GM23338 (cell line): ENCODE measurements around the gene NEU4. TPM values are rescaled to one million over a fixed set of nuclear protein-coding genes. Genes with fewer than 3 reads are reported as not detected.

Source experiments
- ATAC-seq: fragments of 200-7000 bp; cut with Tn5 transposase; 3 replicates; pipeline ENCODE4 v1.9.1; 2020
- DNase-seq: peaks from one replicate; pipeline ENCODE4 v3.0.0-alpha.2; 2015; ENCODE audit warnings: low spot score
- H2AFZ ChIP-seq: fragments of 200-600 bp; sonication (generic); 2 replicates; pipeline ENCODE4 v1.8.0; 2016; ENCODE audit warnings: antibody characterized with exemption, mild to moderate bottlenecking, moderate library complexity
- H3F3A ChIP-seq: fragments of 200-600 bp; sonication (generic); replicated peaks from 2 replicates; pipeline ENCODE4 v1.8.0; 2017; ENCODE audit warnings: antibody characterized with exemption, mixed run types, low read depth
- H3K27ac ChIP-seq: fragments of 200-600 bp; sonication (generic); 2 replicates; pipeline ENCODE4 v1.6.1; 2016; ENCODE audit warnings: low read depth
- H3K27me3 ChIP-seq: fragments of 200-600 bp; sonication (generic); 2 replicates; pipeline ENCODE4 v1.8.0; 2016; ENCODE audit warnings: mild to moderate bottlenecking, mixed run types, moderate library complexity; ENCODE audit not compliant: insufficient read depth
- H3K36me3 ChIP-seq: fragments of 200-600 bp; sonication (generic); 2 replicates; pipeline ENCODE4 v1.8.0; 2016; ENCODE audit warnings: mild to moderate bottlenecking; ENCODE audit not compliant: insufficient read depth
- H3K4me1 ChIP-seq: fragments of 200-600 bp; sonication (generic); 2 replicates; pipeline ENCODE4 v1.8.0; 2016; ENCODE audit warnings: mild to moderate bottlenecking, moderate library complexity; ENCODE audit not compliant: insufficient read depth
- H3K4me2 ChIP-seq: fragments of 200-600 bp; sonication (generic); 2 replicates; pipeline ENCODE4 v1.7.1; 2017; ENCODE audit warnings: mixed run types
- H3K4me3 ChIP-seq: fragments of 200-600 bp; sonication (generic); 2 replicates; pipeline ENCODE4 v1.6.1; 2016; ENCODE audit warnings: mixed run types
- H3K79me2 ChIP-seq: fragments of 200-600 bp; sonication (generic); replicated peaks from 2 replicates; pipeline ENCODE4 v1.8.0; 2017; ENCODE audit warnings: mild to moderate bottlenecking; ENCODE audit not compliant: insufficient read depth
- H3K9me2 ChIP-seq: fragments of 200-600 bp; sonication (generic); 2 replicates; pipeline ENCODE4 v1.8.0; 2017; ENCODE audit not compliant: insufficient read depth
- H4K20me1 ChIP-seq: fragments of 200-600 bp; sonication (generic); replicated peaks from 2 replicates; pipeline ENCODE4 v1.8.0; 2017; ENCODE audit warnings: mild to moderate bottlenecking; ENCODE audit not compliant: insufficient read depth
- H3K27ac Mint-ChIP-seq: 2 replicates; pipeline ENCODE4 v1.8.0; 2020; ENCODE audit warnings: inconsistent platforms, mild to moderate bottlenecking, moderate library complexity, mixed read lengths
- H3K27me3 Mint-ChIP-seq: 3 replicates; pipeline ENCODE4 v1.8.0; 2022; ENCODE audit warnings: low read depth, mild to moderate bottlenecking, moderate library complexity, mixed read lengths, inconsistent platforms; ENCODE audit not compliant: insufficient read depth, poor library complexity
- H3K36me3 Mint-ChIP-seq: 3 replicates; pipeline ENCODE4 v1.8.0; 2021; ENCODE audit warnings: low read depth, mild to moderate bottlenecking, inconsistent platforms, moderate library complexity, mixed read lengths
- H3K4me1 Mint-ChIP-seq: 3 replicates; pipeline ENCODE4 v1.8.0; 2020; ENCODE audit warnings: mild to moderate bottlenecking, inconsistent platforms, mixed read lengths
- H3K4me3 Mint-ChIP-seq: 3 replicates; pipeline ENCODE4 v1.8.0; 2021; ENCODE audit warnings: moderate library complexity, mild to moderate bottlenecking, inconsistent platforms, mixed read lengths
- H3K9me3 Mint-ChIP-seq: 3 replicates; pipeline ENCODE4 v1.8.0; 2020; ENCODE audit warnings: moderate library complexity, mild to moderate bottlenecking, inconsistent platforms, mixed read lengths
- CREB1 ChIP-seq: fragments of 250-450 bp; sonication (Bioruptor Pico); IDR thresholded peaks from 2 replicates; pipeline ENCODE4 v1.5.0; 2020; ENCODE audit warnings: low read depth, mild to moderate bottlenecking, moderate library complexity
- EZH2 ChIP-seq: fragments of 200-600 bp; sonication (generic); IDR thresholded peaks from one replicate; pipeline ENCODE4 v1.8.0; 2017; ENCODE audit warnings: antibody characterized with exemption, mild to moderate bottlenecking, low read depth; ENCODE audit not compliant: unreplicated experiment
- EZH2phosphoT487 ChIP-seq: fragments of 200-600 bp; sonication (generic); IDR thresholded peaks from one replicate; pipeline ENCODE4 v1.8.1; 2018; ENCODE audit warnings: antibody characterized with exemption; ENCODE audit not compliant: unreplicated experiment
- JUNB ChIP-seq: IDR thresholded peaks from one replicate; pipeline ENCODE4 v1.6.1; 2016; ENCODE audit warnings: antibody characterized with exemption; ENCODE audit not compliant: unreplicated experiment
- NANOG ChIP-seq: IDR thresholded peaks from 2 replicates; pipeline ENCODE4 v1.6.1; 2016; ENCODE audit warnings: antibody characterized with exemption, borderline replicate concordance
- POLR2AphosphoS5 ChIP-seq: IDR thresholded peaks from 2 replicates; pipeline ENCODE4 v1.6.1; 2016; ENCODE audit warnings: antibody characterized with exemption, low read depth
- STAT1 ChIP-seq: IDR thresholded peaks from one replicate; pipeline ENCODE4 v1.6.1; 2016; ENCODE audit warnings: antibody characterized with exemption; ENCODE audit not compliant: unreplicated experiment
- ZNF114 ChIP-seq: fragments of 250-450 bp; sonication (Bioruptor Pico); IDR thresholded peaks from 2 replicates; pipeline ENCODE4 v1.5.0; 2020; ENCODE audit warnings: mild to moderate bottlenecking, moderate library complexity
- ZNF331 ChIP-seq: fragments of 250-450 bp; sonication (Bioruptor Pico); IDR thresholded peaks from 2 replicates; pipeline ENCODE4 v1.5.0; 2020; ENCODE audit warnings: low read depth, mild to moderate bottlenecking, moderate library complexity
- polyA plus RNA-seq: library from polyadenylated mRNA; unstranded; fragments of >200 nt; fragmentation: Nextera tagmentation; extraction: Ambion mirVana; gene quantifications from 2 replicates; pipeline ENCODE4 v1.2.1, GENCODE V29; 2016
- total RNA-seq: library from RNA; depleted of rRNA; stranded (reverse); fragments of >200 nt; shearing (Covaris generic); gene quantifications from 2 replicates; pipeline ENCODE4 v1.2.3, GENCODE V29; 2014
- TF ChIP-seq, protein P1 (sequence below): IDR thresholded peaks from 2 replicates; pipeline ENCODE4 v1.6.1; 2016; ENCODE audit warnings: antibody characterized with exemption
- TF ChIP-seq, protein P2 (sequence below): fragments of 250-450 bp; sonication (Bioruptor Pico); IDR thresholded peaks from 2 replicates; pipeline ENCODE4 v1.5.0; 2020; ENCODE audit warnings: mild to moderate bottlenecking, moderate library complexity
- TF ChIP-seq, protein P3 (sequence below), 2 experiments: fragments of 200-600 bp in 1 of 2; sonication (generic) in 1 of 2; conservative IDR thresholded peaks; 2 replicates each; pipeline versions ENCODE4 v1.5.1 to v1.6.1; 2016 to 2017; ENCODE audit warnings: antibody characterized with exemption in 2 of 2, low read depth in 2 of 2, mild to moderate bottlenecking in 2 of 2, moderate library complexity in 1 of 2
- TF ChIP-seq, protein P4 (sequence below): IDR thresholded peaks from one replicate; pipeline ENCODE4 v1.6.1; 2018; ENCODE audit warnings: antibody characterized with exemption; ENCODE audit not compliant: unreplicated experiment

Gene NEU4
- total and polyA plus RNA-seq, 2 experiments from 2014 or later = 0.29 to 1.2 TPM

DNA sequence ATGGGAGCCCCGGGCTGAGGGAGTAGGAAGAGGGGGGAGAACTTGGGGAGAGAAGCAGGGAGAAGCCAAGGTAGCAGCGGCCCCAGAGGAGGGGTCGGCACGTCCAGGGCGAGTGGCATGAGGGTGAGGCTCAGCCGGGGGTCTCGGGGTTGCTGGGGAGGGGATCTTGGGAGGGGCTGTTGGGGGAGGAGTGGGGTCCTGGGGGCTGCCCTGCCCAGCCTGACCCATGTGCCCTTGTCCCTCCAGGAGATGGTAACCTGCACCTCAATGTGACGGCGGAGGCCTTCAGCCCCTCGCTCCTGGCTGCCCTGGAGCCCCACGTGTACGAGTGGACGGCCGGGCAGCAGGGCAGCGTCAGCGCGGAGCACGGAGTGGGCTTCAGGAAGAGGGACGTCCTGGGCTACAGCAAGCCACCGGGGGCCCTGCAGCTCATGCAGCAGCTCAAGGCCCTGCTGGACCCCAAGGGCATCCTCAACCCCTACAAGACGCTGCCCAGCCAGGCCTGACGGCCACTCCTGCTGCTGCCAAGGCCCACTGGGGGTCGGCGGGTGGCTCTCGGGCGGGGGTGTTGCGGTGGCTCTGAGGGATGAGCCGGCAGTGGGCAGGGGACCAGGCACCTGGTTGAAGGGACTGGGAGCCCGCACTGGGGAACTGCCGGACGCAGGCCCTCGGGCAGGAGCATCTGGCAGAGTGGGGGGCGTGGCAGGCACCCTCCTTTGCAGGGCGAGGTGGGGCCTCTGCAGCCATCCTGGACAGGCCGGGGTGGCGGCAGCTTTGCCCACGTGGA lies 41.3 kb upstream of the NEU4 start:
- H3K4me3 Mint-ChIP-seq = no peak overlapping the region
- Histone ChIP-seq H3K4me1 (no peaks in the 10 kb centered on the region), H3K36me3 (no peaks in the 10 kb centered on the region), H3F3A (no peaks in the 10 kb centered on the region), H3K79me2 (no peaks in the 10 kb centered on the region), H3K27ac (no peak overlapping the region), H2AFZ (no peak overlapping the region), H3K27me3 (no peaks in the 10 kb centered on the region), H4K20me1 (no peaks in the 10 kb centered on the region), H3K9me2 (no peaks in the 10 kb centered on the region), H3K4me3 (no peak overlapping the region), H3K4me2 (no peak overlapping the region)
- no peak overlapping the region for H3K27ac Mint-ChIP-seq
- DNase-seq (no peak), ATAC-seq (no peak)
- no peaks in the 10 kb centered on the region; the same call in 2 of the 3 replicates for H3K9me3 Mint-ChIP-seq
- H3K27me3 Mint-ChIP-seq = peaks cover 3% of the 10 kb centered on the region
- TF ChIP-seq CREB1 (CRISPR knock-in tag) (no peak), ZNF114 (CRISPR knock-in tag) (no peak), ZNF331 (CRISPR knock-in tag) (no peak), EZH2phosphoT487 (no peak), JUNB (no peak), POLR2AphosphoS5 (no peak), NANOG (no peak), STAT1 (no peak), EZH2 (no peak)
- TF ChIP-seq, protein P1, sequence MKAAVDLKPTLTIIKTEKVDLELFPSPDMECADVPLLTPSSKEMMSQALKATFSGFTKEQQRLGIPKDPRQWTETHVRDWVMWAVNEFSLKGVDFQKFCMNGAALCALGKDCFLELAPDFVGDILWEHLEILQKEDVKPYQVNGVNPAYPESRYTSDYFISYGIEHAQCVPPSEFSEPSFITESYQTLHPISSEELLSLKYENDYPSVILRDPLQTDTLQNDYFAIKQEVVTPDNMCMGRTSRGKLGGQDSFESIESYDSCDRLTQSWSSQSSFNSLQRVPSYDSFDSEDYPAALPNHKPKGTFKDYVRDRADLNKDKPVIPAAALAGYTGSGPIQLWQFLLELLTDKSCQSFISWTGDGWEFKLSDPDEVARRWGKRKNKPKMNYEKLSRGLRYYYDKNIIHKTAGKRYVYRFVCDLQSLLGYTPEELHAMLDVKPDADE = no peak
- TF ChIP-seq, protein P2, sequence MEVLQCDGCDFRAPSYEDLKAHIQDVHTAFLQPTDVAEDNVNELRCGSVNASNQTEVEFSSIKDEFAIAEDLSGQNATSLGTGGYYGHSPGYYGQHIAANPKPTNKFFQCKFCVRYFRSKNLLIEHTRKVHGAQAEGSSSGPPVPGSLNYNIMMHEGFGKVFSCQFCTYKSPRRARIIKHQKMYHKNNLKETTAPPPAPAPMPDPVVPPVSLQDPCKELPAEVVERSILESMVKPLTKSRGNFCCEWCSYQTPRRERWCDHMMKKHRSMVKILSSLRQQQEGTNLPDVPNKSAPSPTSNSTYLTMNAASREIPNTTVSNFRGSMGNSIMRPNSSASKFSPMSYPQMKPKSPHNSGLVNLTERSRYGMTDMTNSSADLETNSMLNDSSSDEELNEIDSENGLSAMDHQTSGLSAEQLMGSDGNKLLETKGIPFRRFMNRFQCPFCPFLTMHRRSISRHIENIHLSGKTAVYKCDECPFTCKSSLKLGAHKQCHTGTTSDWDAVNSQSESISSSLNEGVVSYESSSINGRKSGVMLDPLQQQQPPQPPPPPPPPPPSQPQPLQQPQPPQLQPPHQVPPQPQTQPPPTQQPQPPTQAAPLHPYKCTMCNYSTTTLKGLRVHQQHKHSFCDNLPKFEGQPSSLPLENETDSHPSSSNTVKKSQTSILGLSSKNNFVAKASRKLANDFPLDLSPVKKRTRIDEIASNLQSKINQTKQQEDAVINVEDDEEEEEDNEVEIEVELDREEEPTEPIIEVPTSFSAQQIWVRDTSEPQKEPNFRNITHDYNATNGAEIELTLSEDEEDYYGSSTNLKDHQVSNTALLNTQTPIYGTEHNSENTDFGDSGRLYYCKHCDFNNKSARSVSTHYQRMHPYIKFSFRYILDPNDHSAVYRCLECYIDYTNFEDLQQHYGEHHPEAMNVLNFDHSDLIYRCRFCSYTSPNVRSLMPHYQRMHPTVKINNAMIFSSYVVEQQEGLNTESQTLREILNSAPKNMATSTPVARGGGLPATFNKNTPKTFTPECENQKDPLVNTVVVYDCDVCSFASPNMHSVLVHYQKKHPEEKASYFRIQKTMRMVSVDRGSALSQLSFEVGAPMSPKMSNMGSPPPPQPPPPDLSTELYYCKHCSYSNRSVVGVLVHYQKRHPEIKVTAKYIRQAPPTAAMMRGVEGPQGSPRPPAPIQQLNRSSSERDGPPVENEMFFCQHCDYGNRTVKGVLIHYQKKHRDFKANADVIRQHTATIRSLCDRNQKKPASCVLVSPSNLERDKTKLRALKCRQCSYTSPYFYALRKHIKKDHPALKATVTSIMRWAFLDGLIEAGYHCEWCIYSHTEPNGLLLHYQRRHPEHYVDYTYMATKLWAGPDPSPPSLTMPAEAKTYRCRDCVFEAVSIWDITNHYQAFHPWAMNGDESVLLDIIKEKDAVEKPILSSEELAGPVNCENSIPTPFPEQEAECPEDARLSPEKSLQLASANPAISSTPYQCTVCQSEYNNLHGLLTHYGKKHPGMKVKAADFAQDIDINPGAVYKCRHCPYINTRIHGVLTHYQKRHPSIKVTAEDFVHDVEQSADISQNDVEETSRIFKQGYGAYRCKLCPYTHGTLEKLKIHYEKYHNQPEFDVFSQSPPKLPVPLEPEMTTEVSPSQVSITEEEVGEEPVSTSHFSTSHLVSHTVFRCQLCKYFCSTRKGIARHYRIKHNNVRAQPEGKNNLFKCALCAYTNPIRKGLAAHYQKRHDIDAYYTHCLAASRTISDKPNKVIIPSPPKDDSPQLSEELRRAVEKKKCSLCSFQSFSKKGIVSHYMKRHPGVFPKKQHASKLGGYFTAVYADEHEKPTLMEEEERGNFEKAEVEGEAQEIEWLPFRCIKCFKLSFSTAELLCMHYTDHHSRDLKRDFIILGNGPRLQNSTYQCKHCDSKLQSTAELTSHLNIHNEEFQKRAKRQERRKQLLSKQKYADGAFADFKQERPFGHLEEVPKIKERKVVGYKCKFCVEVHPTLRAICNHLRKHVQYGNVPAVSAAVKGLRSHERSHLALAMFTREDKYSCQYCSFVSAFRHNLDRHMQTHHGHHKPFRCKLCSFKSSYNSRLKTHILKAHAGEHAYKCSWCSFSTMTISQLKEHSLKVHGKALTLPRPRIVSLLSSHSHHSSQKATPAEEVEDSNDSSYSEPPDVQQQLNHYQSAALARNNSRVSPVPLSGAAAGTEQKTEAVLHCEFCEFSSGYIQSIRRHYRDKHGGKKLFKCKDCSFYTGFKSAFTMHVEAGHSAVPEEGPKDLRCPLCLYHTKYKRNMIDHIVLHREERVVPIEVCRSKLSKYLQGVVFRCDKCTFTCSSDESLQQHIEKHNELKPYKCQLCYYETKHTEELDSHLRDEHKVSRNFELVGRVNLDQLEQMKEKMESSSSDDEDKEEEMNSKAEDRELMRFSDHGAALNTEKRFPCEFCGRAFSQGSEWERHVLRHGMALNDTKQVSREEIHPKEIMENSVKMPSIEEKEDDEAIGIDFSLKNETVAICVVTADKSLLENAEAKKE (CRISPR knock-in tag) = no peak
- TF ChIP-seq, protein P3, sequence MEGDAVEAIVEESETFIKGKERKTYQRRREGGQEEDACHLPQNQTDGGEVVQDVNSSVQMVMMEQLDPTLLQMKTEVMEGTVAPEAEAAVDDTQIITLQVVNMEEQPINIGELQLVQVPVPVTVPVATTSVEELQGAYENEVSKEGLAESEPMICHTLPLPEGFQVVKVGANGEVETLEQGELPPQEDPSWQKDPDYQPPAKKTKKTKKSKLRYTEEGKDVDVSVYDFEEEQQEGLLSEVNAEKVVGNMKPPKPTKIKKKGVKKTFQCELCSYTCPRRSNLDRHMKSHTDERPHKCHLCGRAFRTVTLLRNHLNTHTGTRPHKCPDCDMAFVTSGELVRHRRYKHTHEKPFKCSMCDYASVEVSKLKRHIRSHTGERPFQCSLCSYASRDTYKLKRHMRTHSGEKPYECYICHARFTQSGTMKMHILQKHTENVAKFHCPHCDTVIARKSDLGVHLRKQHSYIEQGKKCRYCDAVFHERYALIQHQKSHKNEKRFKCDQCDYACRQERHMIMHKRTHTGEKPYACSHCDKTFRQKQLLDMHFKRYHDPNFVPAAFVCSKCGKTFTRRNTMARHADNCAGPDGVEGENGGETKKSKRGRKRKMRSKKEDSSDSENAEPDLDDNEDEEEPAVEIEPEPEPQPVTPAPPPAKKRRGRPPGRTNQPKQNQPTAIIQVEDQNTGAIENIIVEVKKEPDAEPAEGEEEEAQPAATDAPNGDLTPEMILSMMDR (conservative IDR thresholded peaks at IDR 0.05; ENCODE audit: low read depth in 2 of 2) = no peak
- TF ChIP-seq, protein P4, sequence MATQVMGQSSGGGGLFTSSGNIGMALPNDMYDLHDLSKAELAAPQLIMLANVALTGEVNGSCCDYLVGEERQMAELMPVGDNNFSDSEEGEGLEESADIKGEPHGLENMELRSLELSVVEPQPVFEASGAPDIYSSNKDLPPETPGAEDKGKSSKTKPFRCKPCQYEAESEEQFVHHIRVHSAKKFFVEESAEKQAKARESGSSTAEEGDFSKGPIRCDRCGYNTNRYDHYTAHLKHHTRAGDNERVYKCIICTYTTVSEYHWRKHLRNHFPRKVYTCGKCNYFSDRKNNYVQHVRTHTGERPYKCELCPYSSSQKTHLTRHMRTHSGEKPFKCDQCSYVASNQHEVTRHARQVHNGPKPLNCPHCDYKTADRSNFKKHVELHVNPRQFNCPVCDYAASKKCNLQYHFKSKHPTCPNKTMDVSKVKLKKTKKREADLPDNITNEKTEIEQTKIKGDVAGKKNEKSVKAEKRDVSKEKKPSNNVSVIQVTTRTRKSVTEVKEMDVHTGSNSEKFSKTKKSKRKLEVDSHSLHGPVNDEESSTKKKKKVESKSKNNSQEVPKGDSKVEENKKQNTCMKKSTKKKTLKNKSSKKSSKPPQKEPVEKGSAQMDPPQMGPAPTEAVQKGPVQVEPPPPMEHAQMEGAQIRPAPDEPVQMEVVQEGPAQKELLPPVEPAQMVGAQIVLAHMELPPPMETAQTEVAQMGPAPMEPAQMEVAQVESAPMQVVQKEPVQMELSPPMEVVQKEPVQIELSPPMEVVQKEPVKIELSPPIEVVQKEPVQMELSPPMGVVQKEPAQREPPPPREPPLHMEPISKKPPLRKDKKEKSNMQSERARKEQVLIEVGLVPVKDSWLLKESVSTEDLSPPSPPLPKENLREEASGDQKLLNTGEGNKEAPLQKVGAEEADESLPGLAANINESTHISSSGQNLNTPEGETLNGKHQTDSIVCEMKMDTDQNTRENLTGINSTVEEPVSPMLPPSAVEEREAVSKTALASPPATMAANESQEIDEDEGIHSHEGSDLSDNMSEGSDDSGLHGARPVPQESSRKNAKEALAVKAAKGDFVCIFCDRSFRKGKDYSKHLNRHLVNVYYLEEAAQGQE = no peak
- H3K4me1 Mint-ChIP-seq = peaks cover 17% of the 10 kb centered on the region
- H3K36me3 Mint-ChIP-seq = no peaks in the 10 kb centered on the region
